A549 (cell line): ENCODE data around the gene SCARB1. TPM values are rescaled to one million over a fixed set of nuclear protein-coding genes. Genes with fewer than 3 reads are reported as not detected.

ENCODE experiments used
- ATAC-seq, 2 experiments: fragments of 200-7000 bp in 1 of 2; fragments of >200 bp in 1 of 2; cut with Nextera tagmentation in 1 of 2; cut with Tn5 transposase in 1 of 2; 3 replicates each; pipeline versions ENCODE4 v1.8.0 to v1.9.1; 2018 to 2020; ENCODE audit warnings: mild to moderate bottlenecking in 1 of 2, moderate library complexity in 1 of 2
- CTCF ChIA-PET: fragments of 300-600 bp; sonication (Branson Sonifier 250); formaldehyde crosslinking; extraction: SDS; loops from one replicate; lab custom pipeline; 2021; ENCODE audit warnings: antibody characterized with exemption, inconsistent platforms; lab: Yijun Ruan, JAX
- POLR2A ChIA-PET: fragments of 350-600 bp; formaldehyde crosslinking; extraction: SDS; loops from one replicate; lab custom pipeline; 2021; ENCODE audit warnings: antibody characterized with exemption, inconsistent platforms; lab: Yijun Ruan, JAX
- DNase-seq, 2 experiments: peaks; one replicate each; pipeline versions ENCODE4 v3.0.0 to v3.0.0-alpha.2; 2011 to 2016; ENCODE audit warnings: low read depth in 1 of 2, low spot score in 1 of 2
- FAIRE-seq: peaks from 2 replicates; lab custom pipeline; 2011; peaks lifted over from hg19 to GRCh38; lab: Jason Lieb, UNC
- H3K27ac ChIP-seq, 2 experiments: fragments of >200 bp; sonication (Bioruptor Twin); formaldehyde crosslinking; 3 replicates each; pipeline ENCODE4 v1.5.1; 2016 to 2017
- H3K4me1 ChIP-seq: fragments of >200 bp; sonication (Bioruptor Twin); formaldehyde crosslinking; 3 replicates; pipeline ENCODE4 v1.6.1; 2016
- H3K4me2 ChIP-seq: fragments of >200 bp; sonication (Bioruptor Twin); formaldehyde crosslinking; 3 replicates; pipeline ENCODE4 v1.6.1; 2016
- H3K4me3 ChIP-seq: fragments of >200 bp; sonication (Bioruptor Twin); formaldehyde crosslinking; 3 replicates; pipeline ENCODE4 v1.5.1; 2016
- H3K9me3 ChIP-seq: fragments of >200 bp; sonication (Bioruptor Twin); formaldehyde crosslinking; 3 replicates; pipeline ENCODE4 v1.6.1; 2016
- CBX8 ChIP-seq: fragments of 200-600 bp; sonication (generic); IDR thresholded peaks from 2 replicates; pipeline ENCODE4 v1.6.1; 2016
- CEBPB ChIP-seq, 2 experiments: fragments of >200 bp in 1 of 2; sonication (Bioruptor Twin) in 1 of 2; formaldehyde crosslinking in 1 of 2; IDR thresholded peaks; 2 replicates each; pipeline ENCODE4 v1.6.1; 2012 to 2016
- CHD2 ChIP-seq: fragments of 150-350 bp; IDR thresholded peaks from 2 replicates; pipeline ENCODE4 v1.6.1; 2014; ENCODE audit warnings: low read length; ENCODE audit not compliant: partially characterized antibody
- CHD4 ChIP-seq: fragments of 200-600 bp; sonication (generic); IDR thresholded peaks from 2 replicates; pipeline ENCODE4 v1.6.1; 2016; ENCODE audit warnings: antibody characterized with exemption, mild to moderate bottlenecking, borderline replicate concordance
- EHMT2 ChIP-seq: fragments of 200-600 bp; sonication (generic); IDR thresholded peaks from 2 replicates; pipeline ENCODE4 v1.6.1; 2016; ENCODE audit warnings: antibody characterized with exemption, low read depth, mild to moderate bottlenecking, moderate library complexity
- ESRRA ChIP-seq: fragments of 150-350 bp; IDR thresholded peaks from 2 replicates; pipeline ENCODE4 v1.6.1; 2014; ENCODE audit warnings: mild to moderate bottlenecking, low read length, borderline replicate concordance
- FOSL2 ChIP-seq, 2 experiments: fragments of 450-650 bp in 1 of 2; fragments of >200 bp in 1 of 2; sonication (Bioruptor Twin) in 1 of 2; formaldehyde crosslinking; IDR thresholded peaks; 2 replicates each; pipeline versions ENCODE4 v1.5.0 to v1.6.1; 2016 to 2020; ENCODE audit warnings: mild to moderate bottlenecking in 1 of 2, moderate library complexity in 1 of 2
- FOXS1 ChIP-seq: fragments of 250-450 bp; sonication (Bioruptor Pico); IDR thresholded peaks from 2 replicates; pipeline ENCODE4 v1.5.0; 2020; ENCODE audit warnings: mild to moderate bottlenecking, moderate library complexity
- HEYL ChIP-seq: fragments of 250-450 bp; sonication (Bioruptor Pico); IDR thresholded peaks from 2 replicates; pipeline ENCODE4 v1.8.0; 2021; ENCODE audit warnings: mild to moderate bottlenecking, moderate library complexity
- HOXA7 ChIP-seq: fragments of 250-450 bp; sonication (Bioruptor Pico); IDR thresholded peaks from 2 replicates; pipeline ENCODE4 v1.5.0; 2020; ENCODE audit warnings: mild to moderate bottlenecking, moderate library complexity
- HOXB13 ChIP-seq: fragments of 250-450 bp; sonication (Bioruptor Pico); IDR thresholded peaks from 2 replicates; pipeline ENCODE4 v1.5.0; 2020; ENCODE audit warnings: low read depth, mild to moderate bottlenecking, moderate library complexity
- HOXB5 ChIP-seq: fragments of 250-450 bp; sonication (Bioruptor Pico); IDR thresholded peaks from 2 replicates; pipeline ENCODE4 v1.5.0; 2020; ENCODE audit warnings: mild to moderate bottlenecking, moderate library complexity
- JUNB ChIP-seq: fragments of >200 bp; sonication (Bioruptor Twin); formaldehyde crosslinking; IDR thresholded peaks from 2 replicates; pipeline ENCODE4 v1.6.1; 2016
- KDM5A ChIP-seq: fragments of 200-600 bp; sonication (generic); IDR thresholded peaks from 2 replicates; pipeline ENCODE4 v1.6.1; 2016; ENCODE audit warnings: antibody characterized with exemption, mild to moderate bottlenecking
- MAFK ChIP-seq: fragments of 450-650 bp; IDR thresholded peaks from 2 replicates; pipeline ENCODE4 v1.6.1; 2014; ENCODE audit not compliant: partially characterized antibody
- MAZ ChIP-seq: fragments of 150-350 bp; IDR thresholded peaks from 2 replicates; pipeline ENCODE4 v1.6.1; 2014; ENCODE audit warnings: antibody characterized with exemption, low read depth, low read length, borderline replicate concordance
- MYC ChIP-seq: IDR thresholded peaks from 2 replicates; pipeline ENCODE4 v1.6.1; 2012; ENCODE audit warnings: mild to moderate bottlenecking, inconsistent platforms, low read length, improper control_type of control experiment, borderline replicate concordance
- NPAS2 ChIP-seq: fragments of 250-450 bp; sonication (Bioruptor Pico); IDR thresholded peaks from 2 replicates; pipeline ENCODE4 v1.8.0; 2022; ENCODE audit warnings: mild to moderate bottlenecking, moderate library complexity, borderline replicate concordance
- PBX3 ChIP-seq: IDR thresholded peaks from 2 replicates; pipeline ENCODE4 v1.6.1; 2012
- POLR2A ChIP-seq: IDR thresholded peaks from 2 replicates; pipeline ENCODE4 v1.6.1; 2012; ENCODE audit warnings: mild to moderate bottlenecking, low read length
- POLR2AphosphoS2 ChIP-seq: conservative IDR thresholded peaks from 2 replicates; pipeline ENCODE4 v1.6.1; 2012; ENCODE audit warnings: low read length, improper control_type of control experiment, inconsistent platforms
- RCOR1 ChIP-seq: fragments of 150-350 bp; IDR thresholded peaks from 2 replicates; pipeline ENCODE4 v1.6.1; 2014; ENCODE audit warnings: antibody characterized with exemption, low read length, low read depth
- REST ChIP-seq: fragments of 200-600 bp; sonication (generic); IDR thresholded peaks from 2 replicates; pipeline ENCODE4 v1.6.1; 2016; ENCODE audit warnings: antibody characterized with exemption, mild to moderate bottlenecking, moderate library complexity
- RFX5 ChIP-seq: fragments of 450-650 bp; IDR thresholded peaks from 2 replicates; pipeline ENCODE4 v1.7.1; 2014; ENCODE audit warnings: antibody characterized with exemption, mild to moderate bottlenecking, moderate library complexity
- RNF2 ChIP-seq: fragments of 200-600 bp; sonication (generic); IDR thresholded peaks from 2 replicates; pipeline ENCODE4 v1.6.1; 2016; ENCODE audit warnings: low read depth, mild to moderate bottlenecking, antibody characterized with exemption, moderate library complexity, borderline replicate concordance
- TFCP2L1 ChIP-seq: fragments of 250-450 bp; sonication (Bioruptor Pico); IDR thresholded peaks from 2 replicates; pipeline ENCODE4 v1.5.0; 2021; ENCODE audit warnings: mild to moderate bottlenecking
- ZC3H11A ChIP-seq: fragments of 450-650 bp; IDR thresholded peaks from 2 replicates; pipeline ENCODE4 v1.6.1; 2014; ENCODE audit warnings: antibody characterized with exemption, mild to moderate bottlenecking
- ZFP36 ChIP-seq: fragments of 450-650 bp; IDR thresholded peaks from 2 replicates; pipeline ENCODE4 v1.6.1; 2014; ENCODE audit warnings: borderline replicate concordance; ENCODE audit not compliant: partially characterized antibody
- ZNF302 ChIP-seq: fragments of 250-450 bp; sonication (Bioruptor Pico); IDR thresholded peaks from 2 replicates; pipeline ENCODE4 v1.9.0; 2021; ENCODE audit warnings: inconsistent platforms, mild to moderate bottlenecking, moderate library complexity
- ZSCAN20 ChIP-seq: fragments of 250-450 bp; sonication (Bioruptor Pico); IDR thresholded peaks from 2 replicates; pipeline ENCODE4 v1.8.0; 2022; ENCODE audit warnings: mild to moderate bottlenecking, moderate library complexity
- WGBS: methylation state at CpG from one replicate; pipeline ENCODE4 v1.1.6; 2017; ENCODE audit errors: missing lambda C conversion rate; 5-methylcytosine and 5-hydroxymethylcytosine counted together
- polyA plus RNA-seq, 4 experiments: library from polyadenylated mRNA; depleted of rRNA in 3 of 4; stranded (reverse); fragments of >200 nt; fragmentation: RNase III in 1 of 4; extraction: RNeasy Plus Mini Kit Qiagen cat#74134 plus additional on column Dnase treatment in 1 of 4; gene quantifications; 2 replicates in 3 of 4; 3 replicates in 1 of 4; pipeline ENCODE4 v1.2.3, GENCODE V29; 2011 to 2017

Gene SCARB1
- polyA plus RNA-seq, 2 of the 4 experiments (the other 2 are of a cell fraction) = 81.1 to 154 TPM

GRCh38 chr12:124832856-124833255 lies 30.8 kb downstream of the SCARB1 start:
- no peak for DNase-seq
- no peak for ATAC-seq
- Histone ChIP-seq H3K4me3 (no peak overlapping the region), H3K9me3 (peaks cover 7% of the 10 kb centered on the region; the same call in 1 of the 3 replicates), H3K27ac (peak overlapping the region; percentile 13 to 93; a peak in 4 of 6 replicates), H3K4me1 (peaks cover 70% of the 10 kb centered on the region), H3K4me2 (no peak overlapping the region)
- POLR2A ChIA-PET = no interaction called here
- TF ChIP-seq RFX5 = no peak
- TF ChIP-seq PBX3 = no peak
- TF ChIP-seq FOXS1 (CRISPR knock-in tag) = no peak
- TF ChIP-seq FOSL2 (IDR thresholded peaks at IDR 0.05) = no peak
- TF ChIP-seq FOSL2 (CRISPR knock-in tag; IDR thresholded peaks at IDR 0.05) = no peak
- no peak for TF ChIP-seq POLR2A
- TF ChIP-seq HOXB13 (CRISPR knock-in tag) = no peak
- no peak for TF ChIP-seq CHD2
- TF ChIP-seq CBX8 = no peak
- TF ChIP-seq RCOR1 = no peak
- no peak for TF ChIP-seq ZFP36
- TF ChIP-seq RNF2 = no peak
- CTCF ChIA-PET = interaction anchor here (1.1 to 2.2 kb wide), 5 partner anchors 33 to 67 kb away, joined by 3 to 7 read pairs (median 3); no protein-coding TSS in a partner anchor
- FAIRE-seq = no peak
- 69% methylated on average over 4 of the region's 4 CpGs for WGBS

- no peak overlapping the region for H3K4me3 ChIP-seq
- peaks cover 7% of the 10 kb centered on the region; the same call in 1 of the 3 replicates for H3K9me3 ChIP-seq
- TF ChIP-seq TFCP2L1 = no peak
- TF ChIP-seq ZSCAN20 (CRISPR knock-in tag) = no peak
- TF ChIP-seq NPAS2 = no peak
- no peak for TF ChIP-seq HOXB5
- no peak for TF ChIP-seq EHMT2
- TF ChIP-seq ESRRA = no peak
- TF ChIP-seq MAZ = no peak
- TF ChIP-seq REST = no peak
- TF ChIP-seq CEBPB (IDR thresholded peaks at IDR 0.05) = no peak
- no peak for TF ChIP-seq KDM5A
- peak overlapping the region in 1 of 2 experiments; percentile 93; a peak in 3 of 6 replicates for H3K27ac ChIP-seq
- FAIRE-seq (no peak), ATAC-seq (no peak), DNase-seq (no peak)
- H3K4me1 ChIP-seq = peaks cover 69% of the 10 kb centered on the region
- ChIA-PET CTCF (no interaction called here), POLR2A (no interaction called here)
- WGBS = 93% methylated on average over 8 of the region's 8 CpGs
- H3K4me2 ChIP-seq = no peak overlapping the region
Observed at GRCh38 chr12:124831590-124831989, 32.1 kb downstream of the SCARB1 start.

GRCh38 chr12:124830306-124830705 lies 33.4 kb downstream of the SCARB1 start:
- POLR2A ChIA-PET = no interaction called here
- Histone ChIP-seq H3K4me2 (no peak overlapping the region), H3K27ac (peak overlapping the region; percentile 96), H3K9me3 (peaks cover 7% of the 10 kb centered on the region; the same call in 1 of the 3 replicates), H3K4me1 (peaks cover 64% of the 10 kb centered on the region)
- no peak for FAIRE-seq
- DNase-seq = no peak
- CTCF ChIA-PET = interaction anchor here (1.3 kb wide), 1 partner anchor 77 kb away, joined by 3 read pairs; no protein-coding TSS in a partner anchor
- no peak for TF ChIP-seq HEYL
- no peak for TF ChIP-seq FOXS1 (CRISPR knock-in tag)
- TF ChIP-seq RNF2 = no peak
- no peak for TF ChIP-seq KDM5A
- no peak for TF ChIP-seq RFX5
- TF ChIP-seq ZNF302 (CRISPR knock-in tag) = no peak
- no peak for TF ChIP-seq POLR2A
- no peak for TF ChIP-seq MAFK
- TF ChIP-seq ESRRA = no peak
- no peak for TF ChIP-seq POLR2AphosphoS2
- no peak for TF ChIP-seq CHD4
- TF ChIP-seq HOXA7 (CRISPR knock-in tag) = no peak
- TF ChIP-seq ZC3H11A = no peak
- no peak for TF ChIP-seq RCOR1
- no peak for TF ChIP-seq JUNB
- no peak for TF ChIP-seq ZFP36
- TF ChIP-seq MYC = no peak
- TF ChIP-seq, all 56 proteins: peak for 0
- no peak for ATAC-seq
- H3K4me3 ChIP-seq = no peak overlapping the region
- 96% methylated on average over 6 of the region's 6 CpGs for WGBS
